ENCODE data around the gene ESRRG.

ESRRG gene

GRCh38 chr1:216626394-216627067 lies 96.7 kb downstream of the ESRRG start:
- peak; percentile 78; the same call in 1 of the 2 replicates for TF ChIP-seq GATA2 (IDR thresholded peaks at IDR 0.05; ENCODE audit: low read depth, low read length)
- TF ChIP-seq GATA3 (IDR thresholded peaks at IDR 0.05; ENCODE audit: low read depth, low read length) = peak; percentile 78

DNA sequence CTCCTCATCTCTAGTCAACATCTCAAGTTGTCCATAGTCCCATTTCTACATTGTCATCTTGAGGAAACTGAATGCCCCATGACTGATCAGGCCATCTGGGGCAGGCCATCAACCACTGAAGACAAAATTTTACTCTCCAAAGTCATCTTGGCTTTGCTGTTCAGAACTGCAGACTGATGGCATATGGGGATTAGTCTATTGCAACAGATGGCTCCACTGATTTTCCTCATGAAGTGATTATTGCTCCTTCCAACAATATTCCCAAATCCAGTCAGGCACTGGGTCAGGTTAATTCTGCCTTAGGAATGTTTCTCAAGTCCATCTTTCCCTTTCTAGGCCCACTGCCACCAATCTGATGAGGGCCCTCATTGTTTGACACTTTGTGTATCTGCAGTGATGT lies 101.7 kb downstream of the ESRRG start:
- TF ChIP-seq GATA3 (IDR thresholded peaks at IDR 0.05; ENCODE audit: low read depth, low read length) (no peak), GATA2 (IDR thresholded peaks at IDR 0.05; ENCODE audit: low read depth, low read length) (no peak)

GRCh38 chr1:216617081-216617875 lies 106.0 kb downstream of the ESRRG start:
- TF ChIP-seq GATA2 (IDR thresholded peaks at IDR 0.05; ENCODE audit: low read depth, low read length) = no peak

DNA sequence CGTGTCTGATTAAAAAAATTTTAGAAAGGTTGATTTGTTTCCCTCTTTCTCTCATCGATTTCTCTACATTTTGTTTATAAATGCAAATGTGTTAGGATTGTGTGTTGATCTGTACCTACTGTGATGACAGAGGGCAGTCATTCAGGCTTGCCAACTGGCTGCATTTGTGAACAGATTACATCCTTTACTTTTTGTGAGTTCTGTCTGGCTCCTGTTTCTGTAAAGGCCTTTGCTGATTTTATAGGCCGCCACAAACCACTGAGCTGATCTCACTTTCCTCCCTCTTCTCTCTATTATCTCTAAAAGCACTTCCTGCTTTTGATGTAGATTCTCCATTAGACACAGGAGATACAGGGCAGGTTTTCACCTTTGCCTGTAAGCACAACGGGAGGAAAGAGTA lies 106.8 kb downstream of the ESRRG start:
- no peak for TF ChIP-seq GATA3 (IDR thresholded peaks at IDR 0.05; ENCODE audit: low read depth, low read length)
- TF ChIP-seq GATA2 (IDR thresholded peaks at IDR 0.05; ENCODE audit: low read depth, low read length) = no peak

- TF ChIP-seq GATA2 (IDR thresholded peaks at IDR 0.05; ENCODE audit: low read depth, low read length) = no peak
- TF ChIP-seq GATA3 (IDR thresholded peaks at IDR 0.05; ENCODE audit: low read depth, low read length) = no peak
Observed at GRCh38 chr1:216614011-216614934, 109.0 kb downstream of the ESRRG start.

GRCh38 chr1:216612291-216612690 lies 110.9 kb downstream of the ESRRG start:
- no peak for TF ChIP-seq GATA3 (IDR thresholded peaks at IDR 0.05; ENCODE audit: low read depth, low read length)
- TF ChIP-seq GATA2 (IDR thresholded peaks at IDR 0.05; ENCODE audit: low read depth, low read length) = no peak

DNA sequence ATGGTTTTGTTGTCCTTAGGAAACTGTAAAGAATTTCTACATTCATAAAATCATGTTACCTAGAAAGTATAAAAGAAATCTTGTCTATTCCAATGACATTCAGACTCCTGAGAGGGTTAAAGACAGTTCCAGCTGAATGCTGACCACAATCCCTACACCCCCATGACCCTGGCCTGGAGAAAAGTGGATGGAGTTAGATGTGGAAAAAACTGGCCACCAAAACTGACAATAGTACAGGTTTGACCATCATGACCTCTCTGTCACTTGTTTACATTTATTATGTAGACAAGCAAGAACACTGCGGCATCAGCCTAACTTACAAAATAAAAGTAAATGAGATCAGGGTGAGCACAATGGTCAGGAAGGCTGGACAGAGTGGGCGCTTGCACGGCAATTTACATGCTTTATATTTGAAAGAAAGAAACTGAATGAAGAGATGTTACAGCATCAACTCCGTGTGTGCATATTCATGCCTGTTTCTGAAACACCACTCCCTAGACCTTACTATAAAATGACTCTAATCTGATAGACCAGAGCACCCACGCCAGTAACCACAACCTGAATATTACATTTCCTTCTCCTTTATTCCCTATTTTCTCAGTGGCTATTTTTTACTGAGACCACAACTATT lies 116.0 kb downstream of the ESRRG start:
- TF ChIP-seq GATA3 (IDR thresholded peaks at IDR 0.05; ENCODE audit: low read depth, low read length) (no peak), GATA2 (IDR thresholded peaks at IDR 0.05; ENCODE audit: low read depth, low read length) (no peak)

DNA sequence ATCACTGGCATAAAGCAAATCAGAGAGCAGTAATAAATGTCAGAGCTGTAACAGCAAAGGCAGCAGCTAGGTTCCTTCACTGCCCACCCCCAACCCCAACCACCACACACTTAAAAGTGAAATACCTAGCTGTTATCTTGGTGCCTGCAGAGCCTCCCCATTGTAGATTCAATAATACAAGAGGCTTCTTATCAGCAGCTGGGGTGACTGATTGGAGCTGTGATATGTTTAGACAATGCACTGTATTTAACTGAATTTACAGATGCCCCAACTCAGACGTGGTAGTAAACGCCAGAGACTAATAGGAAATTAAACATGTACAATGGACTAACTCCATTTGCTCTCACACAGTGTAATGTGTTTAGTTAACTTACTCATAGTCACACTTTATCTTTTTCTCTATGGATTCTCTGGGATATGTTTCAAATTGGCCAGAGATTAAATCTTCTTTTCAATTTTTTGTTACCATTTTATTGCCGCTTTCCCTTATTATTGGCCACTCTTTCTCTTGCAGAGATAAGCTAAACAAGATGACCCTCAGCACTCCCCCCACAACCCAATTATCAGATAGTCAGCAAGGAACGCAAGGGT lies 117.1 kb downstream of the ESRRG start:
- TF ChIP-seq GATA2 (IDR thresholded peaks at IDR 0.05; ENCODE audit: low read depth, low read length) (peak; percentile 100), GATA3 (IDR thresholded peaks at IDR 0.05; ENCODE audit: low read depth, low read length) (peak; percentile 100)

DNA sequence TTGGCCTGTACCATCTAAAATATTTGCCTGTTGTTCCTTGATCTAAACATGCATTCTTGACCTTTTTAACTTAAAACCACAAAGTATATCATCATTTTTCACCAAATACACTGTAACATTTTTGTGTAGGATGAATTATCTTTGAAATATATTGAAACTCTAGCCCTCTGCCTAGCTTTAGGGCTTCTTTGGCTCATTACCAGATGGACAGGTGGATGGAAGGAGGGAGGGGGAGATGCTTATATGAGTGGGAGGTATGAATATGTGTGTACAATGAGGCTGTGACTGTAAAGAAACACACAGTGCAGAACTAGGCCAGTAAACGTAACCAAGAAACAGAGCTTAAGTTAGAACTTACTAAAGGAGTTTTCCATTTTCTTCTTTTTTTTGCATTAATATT lies 118.5 kb downstream of the ESRRG start:
- no peak for TF ChIP-seq GATA2 (IDR thresholded peaks at IDR 0.05; ENCODE audit: low read depth, low read length)
- TF ChIP-seq GATA3 (IDR thresholded peaks at IDR 0.05; ENCODE audit: low read depth, low read length) = no peak

DNA sequence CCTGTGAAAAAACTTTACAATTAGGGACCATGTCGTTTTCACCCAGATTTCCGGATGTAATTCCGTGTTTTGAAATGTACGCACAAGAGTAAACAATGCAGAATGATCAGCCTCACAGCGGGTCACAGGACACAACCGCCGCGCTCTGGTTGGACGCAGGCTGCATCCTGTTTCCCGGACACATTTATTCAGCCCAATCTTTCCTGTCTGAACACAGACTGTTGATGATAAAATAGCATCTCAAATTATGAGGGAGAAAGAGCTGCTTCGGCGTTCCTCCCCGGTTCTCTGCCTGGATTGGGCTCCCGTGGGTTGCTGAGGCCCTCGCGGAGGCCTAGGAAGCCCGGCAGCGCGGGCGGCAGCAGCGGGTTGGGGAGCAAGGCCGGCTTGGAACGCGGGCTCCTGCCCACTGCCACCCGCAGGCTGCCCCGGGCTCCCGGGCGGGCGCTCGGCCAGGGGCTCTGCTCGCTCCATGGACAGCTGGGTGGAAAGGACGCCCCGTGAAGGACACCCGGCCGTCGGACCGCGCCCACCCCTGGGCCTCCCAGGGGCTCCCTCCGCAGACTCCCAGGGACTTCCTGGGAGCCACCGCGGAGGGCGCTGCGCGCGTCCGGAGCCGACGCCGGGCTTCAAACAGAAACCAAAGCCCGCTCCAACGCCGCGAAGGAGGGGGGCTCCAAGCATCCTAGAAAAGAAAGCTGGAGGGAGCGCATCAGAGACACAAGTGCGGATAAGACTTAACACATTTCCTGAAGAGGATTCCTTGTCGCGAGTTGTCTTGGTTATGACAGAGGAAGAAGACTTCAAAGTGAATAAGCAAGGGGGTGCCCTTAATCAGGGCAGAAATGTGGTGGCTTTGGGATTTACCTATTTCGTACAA lies 122.3 kb downstream of the ESRRG start:
- TF ChIP-seq GATA2 (IDR thresholded peaks at IDR 0.05; ENCODE audit: low read depth, low read length) (no peak), GATA3 (IDR thresholded peaks at IDR 0.05; ENCODE audit: low read depth, low read length) (no peak)

DNA sequence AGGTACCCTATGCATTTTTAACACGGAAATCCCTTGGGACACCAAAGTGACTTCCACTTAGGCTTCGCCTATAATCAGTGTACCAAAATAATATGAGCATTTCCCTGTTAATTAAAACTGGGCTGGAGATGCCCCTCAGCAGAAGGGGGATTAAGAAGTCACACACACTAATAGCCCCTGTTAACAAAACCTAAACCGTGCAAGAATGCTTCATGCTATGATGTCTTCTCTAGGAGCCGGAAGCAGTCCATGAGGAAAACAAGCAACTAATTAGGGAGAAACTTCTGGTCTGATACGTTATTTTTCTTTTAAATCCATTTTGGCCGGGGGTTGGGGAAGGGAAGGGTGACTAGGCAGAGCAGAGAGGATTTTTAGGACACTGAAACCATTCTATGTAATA lies 123.4 kb downstream of the ESRRG start:
- TF ChIP-seq GATA3 (IDR thresholded peaks at IDR 0.05; ENCODE audit: low read depth, low read length) (no peak), GATA2 (IDR thresholded peaks at IDR 0.05; ENCODE audit: low read depth, low read length) (no peak)

GRCh38 chr1:216598448-216598847 lies 124.8 kb downstream of the ESRRG start:
- TF ChIP-seq GATA2 (IDR thresholded peaks at IDR 0.05; ENCODE audit: low read depth, low read length) (no peak), GATA3 (IDR thresholded peaks at IDR 0.05; ENCODE audit: low read depth, low read length) (no peak)

All from SH-SY5Y (cell line).